Suprapubic skin (tissue), 4 donors: ENCODE results near the gene KIDINS220. TPM values are rescaled to one million over a fixed set of nuclear protein-coding genes. Genes with fewer than 3 reads are reported as not detected.

Source experiments
- DNase-seq, 2 donors: peaks; one replicate each; pipeline ENCODE4 v3.0.0-alpha.2; 2019; ENCODE audit warnings: low spot score in 2 of 2
- H3K27ac ChIP-seq: fragments of 200-600 bp; sonication (generic); one replicate; pipeline ENCODE4 v1.5.1; 2019
- H3K27me3 ChIP-seq: fragments of 200-600 bp; sonication (generic); one replicate; pipeline ENCODE4 v1.5.1; 2019
- H3K36me3 ChIP-seq: fragments of 200-600 bp; sonication (generic); one replicate; pipeline ENCODE4 v1.5.1; 2019
- H3K4me1 ChIP-seq: fragments of 200-600 bp; sonication (generic); one replicate; pipeline ENCODE4 v1.5.1; 2019
- H3K4me3 ChIP-seq: fragments of 200-600 bp; sonication (generic); one replicate; pipeline ENCODE4 v1.5.1; 2019; ENCODE audit warnings: mild to moderate bottlenecking
- H3K9me3 ChIP-seq: fragments of 200-600 bp; sonication (generic); one replicate; pipeline ENCODE4 v1.5.1; 2019
- EP300 ChIP-seq: sonication (generic); formaldehyde crosslinking; IDR thresholded peaks from one replicate; pipeline ENCODE4 v1.6.1; 2017; ENCODE audit warnings: antibody characterized with exemption
- POLR2A ChIP-seq, 2 donors: fragments of 450-650 bp; IDR thresholded peaks; one replicate each; pipeline ENCODE4 v1.6.1; 2017; ENCODE audit warnings: antibody characterized with exemption in 2 of 2, mild to moderate bottlenecking in 2 of 2, moderate library complexity in 2 of 2
- POLR2AphosphoS5 ChIP-seq, 3 donors: sonication (generic); formaldehyde crosslinking; IDR thresholded peaks; one replicate each; pipeline ENCODE4 v1.6.1; 2017; ENCODE audit warnings: antibody characterized with exemption in 3 of 3
- WGBS: methylation state at CpG from one replicate; pipeline ENCODE4 v1.1.5; 2018; 5-methylcytosine and 5-hydroxymethylcytosine counted together
- total RNA-seq, 4 donors: library from RNA; depleted of rRNA; stranded (reverse); fragments of >200 nt; gene quantifications; one replicate each; pipeline ENCODE4 v1.1.0, GENCODE V29; 2016
- TF ChIP-seq, protein P1 (sequence below), 2 donors: fragments of 200-600 bp in 1 of 2; fragments of 450-650 bp in 1 of 2; sonication (generic) in 1 of 2; IDR thresholded peaks; one replicate each; pipeline ENCODE4 v1.5.1; 2016 to 2019; ENCODE audit warnings: antibody characterized with exemption in 2 of 2, mild to moderate bottlenecking in 1 of 2, moderate library complexity in 1 of 2

The KIDINS220 gene
- total RNA-seq, 4 donors from 2014 or later = 44.7 to 100 (median 53.5) TPM

DNA sequence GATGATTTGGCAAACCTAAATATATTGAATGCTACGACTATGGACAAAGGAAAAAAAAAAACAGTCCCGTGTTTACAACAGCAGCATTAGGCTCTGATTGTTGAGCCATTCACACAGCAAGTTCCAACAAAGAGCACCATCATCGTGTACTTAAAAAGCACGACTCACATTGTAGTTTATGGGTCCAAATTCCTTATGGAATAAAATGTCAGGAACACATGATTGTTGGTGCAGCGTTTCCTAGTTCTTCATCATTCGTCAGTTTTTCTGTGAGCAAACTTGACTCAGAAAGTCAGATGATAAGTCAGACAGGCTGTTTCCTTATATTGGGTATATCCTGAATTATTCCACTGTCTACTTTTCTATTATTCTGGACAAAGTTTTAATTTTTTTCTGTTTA is 10.0 kb upstream of the KIDINS220 start:
- DNase-seq = no peak
- peaks cover 3% of the 10 kb centered on the region for H3K4me1 ChIP-seq
- H3K27ac ChIP-seq = no peak overlapping the region
- H3K4me3 ChIP-seq = no peak overlapping the region
- 88% methylated on average over 6 of the region's 6 CpGs for WGBS
- no peaks in the 10 kb centered on the region for H3K9me3 ChIP-seq
- TF ChIP-seq POLR2AphosphoS5 (IDR thresholded peaks at IDR 0.05) (no peak), EP300 (no peak), POLR2A (IDR thresholded peaks at IDR 0.05) (no peak)
- TF ChIP-seq, protein P1, sequence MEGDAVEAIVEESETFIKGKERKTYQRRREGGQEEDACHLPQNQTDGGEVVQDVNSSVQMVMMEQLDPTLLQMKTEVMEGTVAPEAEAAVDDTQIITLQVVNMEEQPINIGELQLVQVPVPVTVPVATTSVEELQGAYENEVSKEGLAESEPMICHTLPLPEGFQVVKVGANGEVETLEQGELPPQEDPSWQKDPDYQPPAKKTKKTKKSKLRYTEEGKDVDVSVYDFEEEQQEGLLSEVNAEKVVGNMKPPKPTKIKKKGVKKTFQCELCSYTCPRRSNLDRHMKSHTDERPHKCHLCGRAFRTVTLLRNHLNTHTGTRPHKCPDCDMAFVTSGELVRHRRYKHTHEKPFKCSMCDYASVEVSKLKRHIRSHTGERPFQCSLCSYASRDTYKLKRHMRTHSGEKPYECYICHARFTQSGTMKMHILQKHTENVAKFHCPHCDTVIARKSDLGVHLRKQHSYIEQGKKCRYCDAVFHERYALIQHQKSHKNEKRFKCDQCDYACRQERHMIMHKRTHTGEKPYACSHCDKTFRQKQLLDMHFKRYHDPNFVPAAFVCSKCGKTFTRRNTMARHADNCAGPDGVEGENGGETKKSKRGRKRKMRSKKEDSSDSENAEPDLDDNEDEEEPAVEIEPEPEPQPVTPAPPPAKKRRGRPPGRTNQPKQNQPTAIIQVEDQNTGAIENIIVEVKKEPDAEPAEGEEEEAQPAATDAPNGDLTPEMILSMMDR (IDR thresholded peaks at IDR 0.05) = no peak
- no peaks in the 10 kb centered on the region for H3K36me3 ChIP-seq
- peaks cover 4% of the 10 kb centered on the region for H3K27me3 ChIP-seq

DNA sequence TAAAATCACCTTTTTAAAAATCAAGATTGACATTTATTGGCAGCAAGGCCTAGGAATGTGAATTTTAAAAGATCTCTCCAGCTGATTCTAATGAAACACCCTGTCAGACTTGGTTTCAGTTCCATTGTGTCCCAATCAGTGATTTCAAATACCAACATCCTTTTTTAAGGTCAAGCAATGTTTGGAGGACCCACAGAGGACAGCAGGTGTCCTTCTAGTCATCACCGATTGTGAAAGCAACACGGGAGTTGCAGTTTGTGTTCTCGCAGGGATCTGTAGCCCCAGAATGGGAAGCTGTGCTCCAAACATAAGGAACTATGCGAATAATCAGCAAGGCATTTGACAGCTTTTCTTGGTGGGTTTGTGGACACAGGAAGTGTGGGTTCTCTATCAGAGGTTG is 4.5 kb upstream of the KIDINS220 start:
- WGBS = 98% methylated on average over 4 of the region's 4 CpGs
- no peak overlapping the region for H3K27ac ChIP-seq
- H3K9me3 ChIP-seq = no peaks in the 10 kb centered on the region
- DNase-seq = no peak
- TF ChIP-seq, protein P1 (IDR thresholded peaks at IDR 0.05) = no peak
- TF ChIP-seq POLR2A (IDR thresholded peaks at IDR 0.05) (no peak), POLR2AphosphoS5 (IDR thresholded peaks at IDR 0.05) (no peak), EP300 (no peak)
- H3K36me3 ChIP-seq = no peaks in the 10 kb centered on the region
- no peaks in the 10 kb centered on the region for H3K4me1 ChIP-seq
- no peaks in the 10 kb centered on the region for H3K27me3 ChIP-seq
- H3K4me3 ChIP-seq = no peak overlapping the region

DNA sequence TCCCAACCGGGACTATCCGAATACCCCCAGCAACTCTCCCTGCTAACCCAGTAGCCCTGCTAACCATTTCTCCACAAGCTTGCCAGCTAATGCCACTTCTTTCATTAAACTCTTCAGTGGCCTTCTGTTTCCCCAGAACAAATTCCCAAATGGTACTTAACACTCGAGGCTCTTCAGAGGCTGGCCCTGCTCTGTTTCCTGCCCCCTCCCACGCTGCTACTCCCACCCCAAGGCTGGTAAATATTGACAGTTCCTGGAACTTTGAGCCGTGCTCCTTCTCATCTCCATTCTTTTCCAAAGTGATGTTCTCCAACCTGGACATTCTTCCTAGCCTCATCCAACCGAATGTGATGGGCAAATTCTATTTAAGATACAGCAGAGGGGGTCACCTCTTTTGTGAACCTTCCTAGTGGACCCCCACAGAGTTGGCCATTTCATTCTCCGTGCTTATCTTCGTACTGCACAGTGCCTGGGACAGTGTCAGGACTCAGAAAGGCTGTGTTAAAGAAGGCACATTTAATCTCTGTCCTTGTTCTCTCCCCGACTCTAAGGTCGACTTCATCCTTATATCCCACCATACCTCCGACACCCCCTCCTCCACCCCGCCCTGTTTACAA is 3.2 kb upstream of the KIDINS220 start:
- no peak for DNase-seq
- peaks cover 13% of the 10 kb centered on the region for H3K4me1 ChIP-seq
- no peaks in the 10 kb centered on the region for H3K9me3 ChIP-seq
- TF ChIP-seq POLR2AphosphoS5 (IDR thresholded peaks at IDR 0.05) = no peak
- TF ChIP-seq, protein P1 (IDR thresholded peaks at IDR 0.05) = no peak
- TF ChIP-seq POLR2A (IDR thresholded peaks at IDR 0.05) = no peak
- no peak overlapping the region for H3K4me3 ChIP-seq
- no peaks in the 10 kb centered on the region for H3K27me3 ChIP-seq
- no peak overlapping the region for H3K27ac ChIP-seq
- H3K36me3 ChIP-seq = no peaks in the 10 kb centered on the region
- WGBS = 79% methylated on average over 11 of the region's 12 CpGs

DNA sequence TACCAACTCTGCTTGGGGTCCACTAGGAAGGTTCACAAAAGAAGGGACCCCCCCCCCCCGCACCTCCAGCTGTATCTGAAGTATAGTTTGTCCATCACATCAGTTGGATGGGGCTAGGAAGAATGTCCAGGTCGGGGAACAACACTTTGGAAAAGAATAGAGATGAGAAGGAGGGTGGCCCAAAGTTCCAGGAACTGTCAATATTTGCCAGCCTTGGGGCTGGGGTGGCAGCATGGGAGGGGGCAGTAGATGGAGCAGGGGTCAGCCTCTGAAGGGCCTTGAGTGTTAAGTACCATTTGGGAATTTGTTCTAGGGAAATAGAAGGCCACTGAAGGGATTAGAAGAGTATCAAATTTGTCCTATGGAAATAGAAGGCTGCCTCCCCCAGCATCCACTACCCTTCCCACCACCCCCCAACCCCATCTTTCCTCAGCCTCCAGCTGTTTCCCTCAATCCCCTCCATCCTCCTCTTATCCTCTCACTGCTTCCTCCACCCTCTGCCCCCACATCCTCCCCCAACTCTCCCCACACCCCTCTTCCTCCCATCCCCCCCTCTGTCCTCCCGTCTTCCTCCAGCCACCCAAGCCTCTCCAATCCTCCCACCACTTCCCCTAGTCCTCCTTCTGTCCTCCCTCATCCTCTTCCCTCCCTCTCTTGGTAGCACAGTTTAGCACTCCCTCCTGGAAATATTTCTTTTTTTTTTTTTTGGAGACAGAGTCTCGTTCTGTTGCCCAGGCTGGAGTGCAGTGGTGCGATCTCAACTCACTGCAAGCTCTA is 2.0 kb upstream of the KIDINS220 start:
- 74% methylated on average over 5 of the region's 5 CpGs for WGBS
- TF ChIP-seq EP300 = no peak
- TF ChIP-seq, protein P1 (IDR thresholded peaks at IDR 0.05) = no peak
- Histone ChIP-seq H3K4me1 (peaks cover 23% of the 10 kb centered on the region), H3K4me3 (no peak overlapping the region), H3K27me3 (no peaks in the 10 kb centered on the region), H3K27ac (no peak overlapping the region), H3K9me3 (no peaks in the 10 kb centered on the region), H3K36me3 (no peaks in the 10 kb centered on the region)
- DNase-seq = no peak

DNA sequence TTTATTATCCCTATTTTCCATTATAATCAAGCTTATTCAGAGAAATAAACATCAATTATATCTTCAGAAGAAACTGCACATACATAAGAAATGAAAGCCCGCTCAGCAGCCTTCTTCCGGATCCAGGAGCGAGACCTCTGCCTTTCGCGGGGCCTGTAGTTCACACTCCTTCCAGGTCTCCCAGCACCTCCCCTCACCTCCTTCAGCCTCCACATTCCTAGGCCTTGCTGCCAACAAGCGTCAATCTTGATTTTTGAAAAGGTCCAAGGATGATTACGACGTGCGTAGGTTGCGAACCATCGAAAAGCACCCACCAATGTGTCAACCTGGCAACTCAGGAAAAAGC is 355 bp upstream of the KIDINS220 start:
- Histone ChIP-seq H3K9me3 (no peaks in the 10 kb centered on the region), H3K36me3 (no peaks in the 10 kb centered on the region), H3K4me3 (peak overlapping the region; percentile 81), H3K4me1 (peaks cover 26% of the 10 kb centered on the region), H3K27ac (no peak overlapping the region), H3K27me3 (no peaks in the 10 kb centered on the region)
- 70% methylated on average over 11 of the region's 11 CpGs for WGBS
- no peak for TF ChIP-seq POLR2AphosphoS5 (IDR thresholded peaks at IDR 0.05)
- no peak for TF ChIP-seq EP300
- TF ChIP-seq POLR2A (IDR thresholded peaks at IDR 0.05) = no peak
- TF ChIP-seq, protein P1 (IDR thresholded peaks at IDR 0.05) = no peak
- DNase-seq = no peak
